HG03378 (cell line): ENCODE results near the gene GPR148.

Experiments used
- ATAC-seq: cut with Tn5 transposase; IDR thresholded peaks from one replicate; pipeline ENCODE4 v1.9.1; 2021; ENCODE audit warnings: mild to moderate bottlenecking, moderate library complexity; ENCODE audit not compliant: unreplicated experiment

GPR148 gene

DNA sequence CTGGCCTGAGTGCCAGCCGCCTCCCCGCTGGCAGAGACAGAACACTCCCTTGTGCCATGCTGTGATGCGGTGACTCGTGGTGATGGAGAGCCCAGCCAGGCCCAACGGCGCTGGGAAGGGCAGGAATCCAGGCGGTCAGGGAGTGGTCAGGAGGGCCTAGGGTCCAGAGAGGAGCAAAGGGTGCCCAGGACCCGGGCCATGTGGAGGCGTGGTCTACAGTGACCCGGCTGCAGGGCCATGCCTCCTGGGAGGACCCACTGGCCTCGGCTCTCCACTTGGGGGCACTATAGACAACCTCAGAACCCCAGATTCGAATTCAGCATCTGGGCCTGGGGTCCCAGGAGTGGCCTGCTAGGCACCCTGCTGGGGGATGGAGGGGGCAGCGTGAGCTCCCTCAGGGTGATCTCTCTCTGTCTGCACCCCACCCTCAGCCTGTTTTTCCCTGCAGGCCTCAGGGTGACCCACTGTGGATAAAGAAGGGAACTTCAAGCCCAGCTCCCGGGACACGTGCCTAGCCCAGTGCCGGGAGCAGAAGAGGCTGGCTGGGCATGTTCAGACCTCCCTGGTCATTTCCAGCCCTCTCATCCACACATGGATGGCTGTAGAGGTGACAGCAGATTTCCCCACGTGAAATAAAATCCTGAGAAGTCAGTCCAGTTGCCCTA lies 39.5 kb downstream of the GPR148 start:
- no peak for ATAC-seq

DNA sequence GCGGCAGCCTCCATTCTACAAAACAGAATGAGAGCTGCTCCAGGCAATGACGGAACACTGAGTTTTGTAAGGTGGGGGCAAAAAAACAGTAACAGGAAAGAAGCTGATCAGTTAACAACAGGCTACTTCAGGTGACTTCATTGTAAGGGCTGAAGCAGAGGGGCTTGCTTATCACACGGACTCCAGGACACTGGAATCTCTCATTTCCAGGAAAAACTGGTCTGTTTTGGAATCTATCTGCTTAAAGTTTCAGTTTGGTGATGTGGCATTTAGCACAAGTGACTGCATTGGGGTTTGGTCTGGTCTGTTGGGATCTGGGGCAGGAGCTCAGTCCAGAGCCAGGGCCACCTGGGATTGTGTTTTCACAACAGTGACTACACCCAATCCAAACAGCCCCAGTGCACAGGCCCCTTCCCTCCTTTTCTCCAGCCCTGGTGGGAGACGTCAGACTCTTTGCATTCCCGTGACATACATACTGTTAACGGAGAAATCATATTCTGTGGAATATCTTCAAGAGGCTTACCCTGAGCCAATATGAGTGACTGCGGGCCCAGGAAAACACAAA lies 40.6 kb downstream of the GPR148 start:
- ATAC-seq: no peak

- ATAC-seq: no peak
Measured at GRCh38 chr2:130776550-130776949, 47.7 kb downstream of the GPR148 start.

GRCh38 chr2:130778781-130779180 lies 49.9 kb downstream of the GPR148 start:
- ATAC-seq: no peak
